GM08714 (cell line): ENCODE data around the gene CDK2AP2.

Source experiments
- H3K4me3 ChIP-seq: fragments of 200-500 bp; sonication (Bioruptor generic); 2 replicates; pipeline ENCODE4 v1.5.1; 2014; ENCODE audit warnings: mild to moderate bottlenecking, low read length, inconsistent platforms
- ZNF274 ChIP-seq: IDR thresholded peaks from 2 replicates; pipeline ENCODE4 v1.6.1; 2012; ENCODE audit warnings: mild to moderate bottlenecking, low read depth, low read length

The CDK2AP2 gene

DNA sequence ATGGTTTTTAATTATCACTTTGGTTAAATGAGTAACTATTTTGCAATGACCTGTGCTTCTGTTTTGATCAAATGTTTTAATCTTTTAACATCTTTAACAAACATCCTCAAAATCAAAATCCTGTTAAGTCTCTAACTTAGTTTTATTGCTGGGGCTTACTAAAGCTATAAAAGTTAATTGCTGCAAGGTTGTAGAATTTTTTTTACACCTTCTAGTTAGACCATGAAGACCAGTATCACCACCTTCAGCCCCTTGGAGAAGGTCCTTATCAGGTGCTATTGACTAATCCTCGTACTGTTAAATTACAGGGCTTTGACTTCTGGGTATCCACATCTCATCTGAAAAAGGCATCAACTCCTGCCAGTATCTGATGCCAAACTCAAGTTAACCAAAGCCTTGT lies 27.6 kb upstream of the CDK2AP2 start:
- no peak for TF ChIP-seq ZNF274
- no peak overlapping the region for H3K4me3 ChIP-seq

GRCh38 chr11:67534070-67534679 lies 26.2 kb upstream of the CDK2AP2 start:
- no peak for TF ChIP-seq ZNF274
- H3K4me3 ChIP-seq = no peak overlapping the region

DNA sequence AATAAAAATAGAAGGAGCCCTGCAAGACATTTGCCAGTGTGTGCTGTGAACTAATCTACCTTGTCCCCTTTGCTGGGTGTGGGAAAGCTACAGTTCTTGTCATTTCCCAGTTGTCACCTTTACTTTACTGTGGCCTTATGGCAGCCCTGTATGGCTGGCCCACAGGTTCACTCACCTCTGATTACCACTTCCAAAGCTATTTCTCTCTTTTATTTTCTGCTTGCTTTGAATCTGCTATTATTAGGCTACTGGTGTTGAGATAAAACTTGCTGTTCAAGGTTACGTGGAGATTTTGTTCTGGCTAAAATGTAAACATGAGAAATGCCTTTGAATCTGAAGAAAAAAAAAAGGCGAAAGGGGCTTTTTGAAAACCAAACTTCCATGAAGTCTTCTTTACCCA lies 24.9 kb upstream of the CDK2AP2 start:
- H3K4me3 ChIP-seq = no peak overlapping the region
- TF ChIP-seq ZNF274 = no peak

DNA sequence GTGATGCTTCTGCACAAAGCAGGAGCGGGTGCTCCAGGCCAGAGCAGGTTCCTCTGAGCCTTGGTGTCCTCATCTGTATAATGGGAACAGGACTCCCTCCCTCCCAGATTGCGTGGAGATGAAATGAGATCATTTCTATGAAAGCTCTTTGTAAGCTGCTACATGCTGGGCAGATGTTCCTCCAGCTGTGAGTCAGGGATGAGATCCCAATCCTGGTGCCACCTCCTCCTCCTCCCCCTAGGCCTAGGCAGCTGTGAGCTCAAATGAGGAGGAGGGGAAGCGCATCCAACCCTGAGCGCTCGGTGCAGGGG lies 22.3 kb upstream of the CDK2AP2 start:
- TF ChIP-seq ZNF274 = no peak
- no peak overlapping the region for H3K4me3 ChIP-seq

DNA sequence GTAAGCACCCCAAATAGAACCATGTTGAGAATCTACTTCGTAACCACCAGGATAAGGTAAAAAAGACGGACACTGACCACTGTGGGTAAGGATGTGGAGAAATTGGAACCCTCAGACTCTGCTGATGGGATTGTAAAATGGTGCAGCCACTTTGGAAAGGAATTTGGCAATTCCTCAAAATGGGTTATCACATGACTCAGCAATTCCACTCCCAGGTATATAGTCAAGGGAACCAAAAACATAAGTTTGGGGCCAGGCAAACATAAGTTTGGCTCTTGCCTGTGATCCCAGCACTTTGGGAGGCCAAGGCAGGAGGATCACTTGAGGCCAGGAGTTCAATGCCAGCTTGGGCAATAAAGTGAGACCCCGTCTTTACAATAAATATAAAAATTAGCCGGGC lies 20.4 kb upstream of the CDK2AP2 start:
- no peak overlapping the region for H3K4me3 ChIP-seq
- TF ChIP-seq ZNF274 = no peak

DNA sequence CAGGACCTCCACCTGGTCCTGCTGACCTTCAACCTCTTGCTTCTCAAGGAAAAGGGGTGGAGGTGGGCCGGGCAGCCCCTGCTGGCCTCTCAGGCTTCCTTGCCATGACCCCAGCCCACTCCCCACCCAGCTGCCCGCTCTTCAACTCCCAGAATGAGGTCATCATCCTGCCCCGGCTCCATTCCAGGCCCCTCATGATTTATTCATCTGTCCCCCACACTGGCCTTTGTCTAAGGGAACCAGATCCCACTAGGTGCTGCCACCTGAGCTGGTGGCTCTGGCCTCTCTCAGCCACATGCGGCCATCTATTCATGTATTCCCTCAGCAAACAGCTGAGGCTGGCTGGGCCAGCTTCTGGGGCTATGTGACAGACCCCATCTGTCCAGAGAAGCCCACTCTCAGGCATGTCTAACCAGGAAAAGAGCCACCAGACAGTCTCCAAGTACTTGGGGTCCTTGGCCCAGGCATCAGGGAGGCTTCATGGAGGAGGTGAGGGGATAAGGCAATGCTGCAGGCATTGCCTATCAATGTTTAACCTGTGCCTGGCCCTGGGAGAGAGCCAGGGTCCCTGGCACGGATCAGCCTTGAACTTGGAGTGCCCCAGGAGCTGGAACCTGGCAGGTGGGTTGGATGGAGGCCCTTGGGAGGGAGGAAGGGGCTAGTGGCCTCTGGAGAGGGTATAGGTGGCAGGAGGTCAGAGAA lies 17.5 kb upstream of the CDK2AP2 start:
- no peak for TF ChIP-seq ZNF274

DNA sequence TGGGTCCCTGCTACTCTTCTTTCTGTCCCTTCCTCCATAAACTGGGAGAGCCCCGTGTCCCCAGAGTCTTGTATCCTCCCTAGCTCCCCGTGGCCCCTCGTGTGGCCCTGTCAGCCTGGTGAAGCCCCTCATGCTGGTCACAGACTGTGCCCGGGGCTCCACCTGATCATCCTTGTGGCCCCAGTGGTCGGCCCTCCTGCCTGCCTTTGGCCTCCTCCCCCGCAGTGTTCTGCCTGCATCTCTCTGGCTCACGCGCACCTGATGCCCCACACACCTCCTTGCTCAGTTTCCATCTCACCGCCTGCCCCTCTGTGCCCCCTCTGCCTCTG lies 16.5 kb upstream of the CDK2AP2 start:
- TF ChIP-seq ZNF274 = no peak
- no peak overlapping the region for H3K4me3 ChIP-seq

More for the DNA sequence above, 17.5 kb upstream of the CDK2AP2 start:
- H3K4me3 ChIP-seq = no peak overlapping the region

DNA sequence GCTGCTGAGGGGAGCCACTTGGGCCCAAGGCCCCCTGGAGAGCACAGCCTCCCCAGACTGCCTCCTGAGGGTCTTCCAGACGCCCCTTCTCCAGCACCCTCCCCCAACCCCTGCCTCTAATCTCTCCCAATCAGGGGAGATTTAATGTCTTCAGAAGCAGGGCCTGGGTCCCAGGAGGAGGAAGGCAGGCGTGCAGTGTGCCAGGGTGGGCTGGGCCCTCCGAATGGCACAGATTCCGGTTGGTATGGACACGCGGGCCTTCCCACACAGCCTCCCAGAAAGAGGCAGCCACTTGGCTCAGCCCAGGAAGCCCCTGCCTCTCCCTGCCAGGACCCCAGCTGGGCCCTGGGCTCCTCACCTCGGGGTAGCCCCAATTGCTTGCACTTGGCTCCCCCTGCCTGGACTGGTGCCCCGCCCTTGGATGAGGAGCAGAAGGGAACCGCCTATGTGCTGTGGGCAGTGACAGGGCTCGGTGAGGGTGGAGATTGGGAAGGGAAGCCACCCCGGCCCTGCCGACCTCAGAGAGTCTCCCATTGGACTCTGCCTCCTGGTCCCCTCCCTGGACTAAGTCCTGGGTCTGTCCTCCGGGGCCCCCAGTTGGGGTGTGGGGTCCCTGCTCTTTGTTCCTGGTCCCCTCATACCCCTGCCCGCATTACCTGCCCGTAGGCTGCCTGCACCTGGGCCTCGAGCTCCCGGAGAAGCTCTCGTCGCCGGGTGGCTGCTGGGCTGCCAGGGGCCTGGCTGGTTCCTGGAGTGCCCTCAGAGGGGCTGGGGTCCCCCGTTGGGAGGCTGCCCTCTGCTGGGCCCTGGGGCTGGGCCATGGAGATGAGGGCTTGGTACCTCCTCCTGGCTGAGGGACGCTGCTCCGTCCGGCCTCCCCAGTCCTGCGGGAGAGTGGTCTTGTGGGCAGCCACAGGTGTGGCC lies 15.9 kb upstream of the CDK2AP2 start:
- H3K4me3 ChIP-seq = no peak overlapping the region
- TF ChIP-seq ZNF274 = no peak

GRCh38 chr11:67522844-67523555 lies 15.0 kb upstream of the CDK2AP2 start, which contains the start of gene CABP2:
Gene CABP2 (minus strand): TSS chr11:67523446. CDS start chr11:67523326, 120 bp downstream.
- no peak within 1 kb of the TSS for H3K4me3 ChIP-seq
- TF ChIP-seq ZNF274 = no peak

GRCh38 chr11:67522338-67522737 lies 14.4 kb upstream of the CDK2AP2 start:
- no peak overlapping the region for H3K4me3 ChIP-seq
- TF ChIP-seq ZNF274 = no peak

GRCh38 chr11:67521924-67522323 lies 14.0 kb upstream of the CDK2AP2 start:
- no peak for TF ChIP-seq ZNF274
- no peak overlapping the region for H3K4me3 ChIP-seq

GRCh38 chr11:67520856-67521824 lies 13.2 kb upstream of the CDK2AP2 start:
- H3K4me3 ChIP-seq = no peak overlapping the region
- no peak for TF ChIP-seq ZNF274

DNA sequence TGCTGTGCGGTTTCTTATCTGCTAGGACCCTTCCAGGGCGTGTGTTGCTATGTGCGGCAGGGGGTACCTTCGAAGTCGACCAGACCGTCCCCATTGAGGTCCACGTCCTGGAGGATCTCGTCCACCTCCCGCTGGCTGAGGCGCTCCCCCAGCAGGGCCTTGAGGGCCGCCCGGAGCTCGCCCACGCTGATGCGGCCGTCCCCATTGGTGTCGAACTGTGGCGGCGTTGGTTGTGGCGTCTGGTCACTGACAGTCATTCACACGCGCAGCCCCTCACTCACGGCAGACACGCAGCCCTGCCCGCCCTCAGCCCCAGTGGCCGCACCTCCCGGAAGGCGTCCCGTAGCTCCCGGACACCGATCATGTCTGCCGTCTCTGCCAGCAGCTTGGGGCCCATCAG lies 11.8 kb upstream of the CDK2AP2 start:
- H3K4me3 ChIP-seq = no peak overlapping the region
- no peak for TF ChIP-seq ZNF274
